RPMI7951 (cell line): ENCODE measurements around the gene ATAD5. TPM values are rescaled to one million over a fixed set of nuclear protein-coding genes. Genes with fewer than 3 reads are reported as not detected.
"Not testable (repeated sequence)": the region's sequence is repeated elsewhere in the genome, so short reads cannot be mapped to it uniquely, and the experiment has no call there.

Experiments
- DNase-seq: peaks from one replicate; pipeline ENCODE4 v3.0.0-alpha.2; 2012; ENCODE audit warnings: low read depth
- total RNA-seq: library from RNA; depleted of rRNA; stranded (reverse); fragments of >200 nt; shearing (Covaris generic); gene quantifications from 2 replicates; pipeline ENCODE4 v1.2.3, GENCODE V29; 2014

ATAD5 gene
- total RNA-seq, 1 experiment from 2014 or later: 7.9 TPM

- DNase-seq: peak; percentile 14
Observed at GRCh38 chr17:30824002-30824355, 7.8 kb upstream of the ATAD5 start.

DNA sequence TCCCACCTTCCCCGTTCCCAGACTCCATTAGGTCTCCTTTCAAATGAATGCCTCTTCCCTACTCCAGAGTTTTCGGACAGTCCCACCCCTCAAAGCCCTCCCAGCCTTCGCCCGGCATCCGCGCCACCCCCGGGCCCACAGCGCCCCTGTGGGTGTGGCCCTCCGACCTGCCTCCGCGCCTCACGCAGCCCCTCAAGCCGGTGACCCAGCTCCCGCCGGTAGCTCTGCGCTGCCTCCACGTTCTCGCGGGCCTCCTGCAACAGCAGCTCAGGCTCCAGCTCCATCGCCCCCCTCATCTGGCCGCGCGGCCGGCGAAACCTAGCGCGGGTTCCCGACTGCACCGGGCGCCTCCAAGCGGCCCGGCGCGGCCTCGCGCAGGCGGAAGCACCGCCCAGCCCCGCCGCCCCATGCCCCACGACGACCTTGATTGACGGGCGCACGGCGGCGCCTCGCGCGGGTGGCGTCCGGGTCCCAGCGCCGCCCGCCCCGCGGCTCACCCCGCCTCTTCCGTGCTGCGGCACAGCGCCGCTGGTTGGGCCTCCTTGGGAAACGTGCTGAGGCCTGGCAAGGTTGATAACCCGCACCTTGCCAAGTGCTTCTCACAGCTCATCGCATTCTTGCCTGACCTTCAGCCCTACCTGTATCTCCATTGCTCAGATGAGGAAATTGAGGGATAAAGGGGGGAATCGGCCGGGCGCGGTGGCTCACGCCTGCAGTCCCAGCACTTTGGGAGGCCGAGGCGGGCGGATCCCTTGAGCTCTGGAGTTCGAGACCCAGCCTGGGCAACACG is 7.2 kb upstream of the ATAD5 start, which contains the start of gene CRLF3:
CRLF3 (minus strand) TSS at position 337 of the 790 bp plus-strand sequence; CDS start at position 296, 41 bp downstream.
- DNase-seq: peak; percentile 88

DNA sequence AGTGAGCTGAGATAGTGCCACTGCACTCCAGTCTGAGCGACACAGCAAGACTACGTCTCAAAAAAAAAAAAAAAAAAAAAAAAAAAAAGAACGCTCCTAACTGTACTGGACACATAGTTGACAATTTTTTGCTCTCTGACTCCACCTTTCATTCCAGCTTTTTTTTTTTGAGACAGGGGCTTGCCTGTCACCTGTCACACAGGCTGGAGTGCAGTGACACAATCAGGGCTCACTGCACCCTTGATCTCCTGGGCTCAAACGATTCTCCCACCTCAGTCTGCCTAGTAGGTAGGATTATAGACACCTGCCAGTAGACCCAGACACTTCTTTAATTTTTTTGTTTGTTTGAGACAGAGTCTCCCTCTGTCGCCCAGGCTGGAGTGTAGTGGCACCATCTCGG is 4.7 kb upstream of the ATAD5 start:
- DNase-seq: no peak

DNA sequence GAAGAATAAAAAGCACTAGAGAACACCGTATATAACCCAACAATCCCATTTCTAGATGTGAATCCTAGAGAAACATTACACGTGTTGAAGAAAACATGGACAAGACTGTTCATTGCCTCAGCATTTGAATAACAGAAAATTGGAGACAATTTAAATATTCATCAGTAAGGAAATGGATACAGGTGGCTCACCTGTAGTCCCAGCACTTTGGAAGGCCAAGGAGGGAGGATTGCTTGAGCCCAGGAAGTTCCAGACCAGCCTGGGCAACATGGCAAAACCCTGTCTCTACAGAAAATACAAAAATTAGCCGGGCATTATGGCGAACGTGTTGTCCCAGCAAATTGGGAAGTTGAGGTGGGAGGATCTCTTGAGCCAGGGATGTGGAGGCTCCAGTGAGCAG is 2.7 kb upstream of the ATAD5 start:
- no peak for DNase-seq

- DNase-seq: peak; percentile 15
Observed at GRCh38 chr17:30831257-30831656, 509 bp upstream of the ATAD5 start.

DNA sequence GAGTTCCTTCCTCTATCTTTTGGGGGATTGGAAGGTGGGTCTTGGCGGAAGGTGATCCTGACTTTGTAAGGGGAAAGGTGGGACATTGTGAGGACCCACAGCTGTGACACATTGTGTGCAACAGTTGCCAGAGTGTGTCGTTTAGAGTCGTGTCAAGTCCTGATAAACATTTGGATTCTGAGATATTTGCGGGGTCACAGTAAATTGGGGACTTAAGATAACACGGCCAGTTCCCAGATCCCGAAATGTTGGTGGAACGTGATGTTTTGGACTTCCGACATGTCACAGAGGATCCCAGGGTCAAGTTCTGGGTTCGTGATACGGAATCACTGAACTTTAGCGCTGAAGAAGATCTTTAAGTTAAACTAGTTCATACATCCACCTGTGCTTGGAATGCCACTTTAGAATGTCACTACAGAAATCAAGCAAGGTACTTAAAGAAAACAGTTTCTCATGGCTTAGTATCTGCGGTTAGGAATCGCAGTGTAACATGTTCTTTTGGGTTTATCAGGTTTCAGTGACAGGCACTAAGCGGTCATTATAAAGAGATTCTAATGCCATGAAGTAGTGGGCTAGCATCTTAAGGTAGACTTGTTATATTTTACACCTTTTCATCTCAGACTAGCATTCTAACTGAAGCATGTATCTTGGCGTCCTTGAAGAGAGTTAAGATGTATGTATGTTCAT is 815 bp downstream of the ATAD5 start:
- no peak for DNase-seq

DNA sequence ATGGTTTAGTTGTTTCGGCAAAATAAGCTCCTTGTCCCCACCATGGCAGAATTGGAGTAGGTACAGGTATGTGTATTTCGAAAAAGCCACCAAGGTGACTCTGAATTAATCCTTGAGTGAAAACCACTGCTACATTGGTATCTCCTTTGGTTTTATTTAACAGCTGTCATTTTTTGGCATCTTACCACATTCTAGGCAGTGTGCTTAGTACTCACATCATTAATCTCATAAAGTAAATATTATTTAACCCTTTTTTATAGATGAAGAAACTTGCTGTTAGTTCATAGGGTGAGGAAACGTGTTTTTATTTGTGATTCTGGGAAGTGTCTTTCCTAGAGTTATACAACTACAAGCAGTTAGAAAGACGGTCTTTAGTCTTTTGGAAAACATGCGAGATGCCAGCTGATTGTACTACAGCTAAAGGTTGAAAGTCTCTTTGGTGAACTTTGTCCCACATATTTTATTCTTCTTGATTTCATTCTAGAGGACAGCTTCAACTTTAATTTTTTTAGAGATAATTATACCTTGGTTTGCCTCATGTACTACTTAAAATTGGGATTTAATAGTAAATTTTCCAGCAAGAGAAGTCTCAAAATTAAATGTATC is 6.5 kb downstream of the ATAD5 start:
- no peak for DNase-seq

- no peak for DNase-seq
Observed at GRCh38 chr17:30840771-30841170, 9.0 kb downstream of the ATAD5 start.

DNA sequence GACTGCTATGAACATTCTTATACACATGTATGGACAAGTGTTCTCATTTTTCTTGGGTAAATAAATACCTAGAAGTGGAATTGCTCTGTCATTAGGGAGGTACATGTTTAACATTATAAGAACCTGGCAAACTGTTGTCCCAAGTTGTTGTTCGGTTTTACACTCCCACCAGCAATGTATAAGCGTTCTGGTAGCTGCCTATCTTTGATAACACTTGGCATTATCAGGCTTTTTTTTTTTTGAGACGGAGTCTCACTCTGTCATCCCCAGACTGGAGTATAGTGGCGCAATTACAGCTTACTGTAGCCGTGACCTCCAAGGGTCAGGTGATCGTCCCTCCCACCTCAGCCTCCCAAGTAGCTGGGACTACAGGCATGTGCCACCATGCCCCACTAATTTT is 16.3 kb downstream of the ATAD5 start:
- DNase-seq: no peak

DNA sequence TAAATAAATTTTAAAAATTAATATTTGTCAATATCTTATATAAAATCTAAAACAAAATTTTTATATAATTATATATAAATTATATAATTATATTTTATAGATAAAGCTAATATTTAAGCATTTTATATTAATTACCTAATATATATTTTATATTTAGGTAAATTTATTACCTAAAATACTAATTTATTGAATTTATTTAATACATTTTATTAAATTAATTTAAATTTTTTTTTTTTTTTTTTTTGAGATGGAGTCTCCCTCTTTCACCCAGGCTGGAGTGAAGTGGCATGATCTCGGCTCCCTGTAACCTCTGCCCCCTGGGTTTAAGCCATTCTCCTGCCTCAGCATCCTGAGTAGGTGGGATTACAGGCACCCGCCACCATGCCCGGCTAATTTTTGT is 22.4 kb downstream of the ATAD5 start:
- DNase-seq: no peak

GRCh38 chr17:30858556-30859250 is 26.9 kb downstream of the ATAD5 start:
- DNase-seq: no peak

DNA sequence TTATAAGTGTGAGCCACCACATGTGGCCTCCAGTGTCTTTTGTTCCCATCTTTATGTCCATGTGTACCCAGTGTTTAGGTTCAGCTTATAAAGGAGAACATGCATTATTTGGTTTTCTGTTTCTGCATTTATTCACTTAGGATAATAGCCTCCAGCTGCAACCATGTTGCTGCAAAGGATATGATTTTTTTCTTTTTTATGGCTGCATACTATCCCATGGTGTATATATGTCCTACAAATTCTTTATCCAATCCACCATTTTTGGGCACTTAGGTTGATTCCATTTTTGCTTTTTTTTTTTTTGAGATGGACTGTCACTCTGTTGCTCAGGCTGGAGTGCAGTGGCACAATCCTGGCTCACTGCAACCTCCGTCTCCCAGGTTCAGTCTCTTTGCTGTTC is 32.9 kb downstream of the ATAD5 start:
- DNase-seq: no peak

- no peak for DNase-seq
Observed at GRCh38 chr17:30869005-30869404, 37.2 kb downstream of the ATAD5 start.

DNA sequence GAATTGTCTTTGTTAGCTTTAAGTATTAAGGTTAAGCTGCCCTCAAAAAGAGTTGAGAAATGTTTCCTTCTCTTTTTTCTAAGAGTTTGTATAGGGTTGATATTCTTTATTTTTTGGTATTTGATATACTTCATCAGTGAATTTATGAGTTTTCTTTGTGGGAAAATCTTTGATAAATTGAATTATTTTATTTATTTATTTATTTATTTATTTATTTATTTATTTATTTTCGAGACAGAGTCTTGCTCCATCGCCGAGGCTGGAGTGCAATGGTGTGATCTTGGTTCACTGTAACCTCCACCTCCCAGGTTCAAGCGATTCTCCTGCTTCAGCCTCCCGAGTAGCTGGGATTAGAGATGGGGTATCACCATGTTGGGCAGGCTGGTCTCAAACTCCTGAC is 54.4 kb downstream of the ATAD5 start:
- DNase-seq: no peak

DNA sequence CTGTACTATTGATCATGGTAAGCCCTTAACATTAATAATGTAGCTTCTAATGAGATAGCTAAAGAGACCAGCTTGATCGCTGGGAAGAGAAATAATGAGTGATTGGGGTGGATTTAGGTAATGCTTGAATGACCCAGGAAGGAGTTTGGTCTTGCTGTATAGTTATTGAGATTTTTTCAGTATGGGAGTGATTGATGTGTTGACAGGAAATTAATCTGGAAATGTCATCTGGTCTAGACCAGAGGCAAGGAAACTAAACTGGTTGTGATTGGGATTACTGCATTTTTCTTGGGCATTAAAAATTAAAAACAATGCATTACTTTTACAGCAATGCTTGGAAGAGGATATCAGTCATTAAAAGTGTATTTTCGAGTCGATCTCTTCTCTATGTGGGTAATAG is 62.5 kb downstream of the ATAD5 start:
- DNase-seq: no peak

DNA sequence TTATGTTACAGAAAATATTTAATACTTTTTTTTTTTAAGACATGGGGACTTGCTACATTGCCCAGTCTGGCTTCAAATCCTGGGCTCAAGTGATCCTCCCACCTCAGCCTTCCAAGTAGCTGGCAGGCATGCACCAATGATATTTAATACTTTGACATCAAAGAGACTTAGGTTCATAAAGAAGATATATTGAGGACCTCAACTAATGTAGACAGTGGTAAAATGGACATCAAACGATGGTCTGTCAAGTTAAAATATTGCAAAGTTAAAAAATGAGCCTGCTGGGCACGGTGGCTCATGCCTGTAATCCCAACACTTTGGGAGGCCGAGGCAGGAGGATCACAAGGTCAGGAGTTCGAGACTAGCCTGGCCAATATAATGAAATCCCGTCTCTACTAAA is 65.5 kb downstream of the ATAD5 start:
- DNase-seq: no peak

DNA sequence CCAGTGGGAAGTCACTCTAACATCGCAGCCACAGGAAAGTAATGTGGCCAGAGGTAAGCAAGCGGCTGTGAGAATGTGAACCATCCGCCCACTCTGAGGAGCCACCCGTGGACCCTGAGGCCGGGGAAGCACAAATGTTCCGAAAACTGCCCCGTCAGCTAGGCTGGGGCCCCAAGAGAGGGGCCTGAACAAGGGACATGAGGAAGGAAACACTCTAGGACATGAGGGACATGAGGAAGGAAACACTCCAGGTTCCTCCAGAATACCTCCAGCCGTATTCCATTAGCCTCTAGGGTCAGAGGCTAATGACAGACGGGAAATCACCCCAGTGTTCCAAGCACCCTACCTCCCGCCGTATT is 74.0 kb downstream of the ATAD5 start:
- DNase-seq: no peak

DNA sequence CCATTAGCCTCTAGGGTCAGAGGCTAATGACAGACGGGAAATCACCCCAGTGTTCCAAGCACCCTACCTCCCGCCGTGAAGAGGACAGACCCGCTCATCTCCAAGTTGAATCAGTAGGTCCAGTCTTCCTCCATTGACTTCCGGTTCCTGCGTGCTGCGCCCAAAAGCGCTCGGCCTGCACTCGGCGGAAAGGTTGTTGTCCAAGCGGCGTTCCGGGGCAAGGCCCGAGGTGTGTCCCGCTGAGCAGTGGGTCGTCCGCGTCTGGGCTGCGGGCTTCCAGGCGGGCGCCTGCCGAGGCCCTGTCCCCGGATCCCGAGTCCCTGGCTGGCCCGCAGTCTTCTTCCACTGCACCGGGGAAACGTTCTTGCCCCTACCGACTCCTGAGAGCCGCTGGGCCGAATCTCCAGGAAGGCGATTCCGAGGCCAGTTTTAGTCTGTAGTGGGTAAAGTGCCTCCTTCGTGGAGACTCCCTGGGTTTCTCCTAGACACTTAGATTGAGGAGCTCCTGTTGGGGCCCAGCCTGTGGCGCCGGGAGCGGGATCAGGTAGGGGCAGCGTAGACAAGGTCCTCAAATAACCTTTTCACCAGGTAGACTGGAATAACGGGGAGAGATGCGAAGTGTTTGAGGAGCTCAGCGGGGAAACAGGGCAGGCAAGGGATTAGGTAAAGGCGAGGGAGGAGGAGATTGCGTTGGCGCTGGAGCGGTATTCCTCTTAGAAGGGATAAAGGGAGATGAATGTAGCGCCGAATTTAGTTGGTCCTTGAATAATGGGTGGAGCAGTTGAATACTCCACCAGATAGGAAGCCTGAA is 74.5 kb downstream of the ATAD5 start, which contains the start of gene TEFM:
TEFM (minus strand) TSS at position 138 of the 811 bp plus-strand sequence; CDS start at position 98, 40 bp downstream.
- peak; percentile 85 for DNase-seq

GRCh38 chr17:30908717-30909420 is 77.1 kb downstream of the ATAD5 start:
- DNase-seq: no peak

GRCh38 chr17:30910151-30910550 is 78.4 kb downstream of the ATAD5 start:
- DNase-seq: not testable (repeated sequence)

GRCh38 chr17:30913955-30914354 is 82.2 kb downstream of the ATAD5 start:
- no peak for DNase-seq
